ENCODE data around the gene NDUFAF5.

The NDUFAF5 gene

DNA sequence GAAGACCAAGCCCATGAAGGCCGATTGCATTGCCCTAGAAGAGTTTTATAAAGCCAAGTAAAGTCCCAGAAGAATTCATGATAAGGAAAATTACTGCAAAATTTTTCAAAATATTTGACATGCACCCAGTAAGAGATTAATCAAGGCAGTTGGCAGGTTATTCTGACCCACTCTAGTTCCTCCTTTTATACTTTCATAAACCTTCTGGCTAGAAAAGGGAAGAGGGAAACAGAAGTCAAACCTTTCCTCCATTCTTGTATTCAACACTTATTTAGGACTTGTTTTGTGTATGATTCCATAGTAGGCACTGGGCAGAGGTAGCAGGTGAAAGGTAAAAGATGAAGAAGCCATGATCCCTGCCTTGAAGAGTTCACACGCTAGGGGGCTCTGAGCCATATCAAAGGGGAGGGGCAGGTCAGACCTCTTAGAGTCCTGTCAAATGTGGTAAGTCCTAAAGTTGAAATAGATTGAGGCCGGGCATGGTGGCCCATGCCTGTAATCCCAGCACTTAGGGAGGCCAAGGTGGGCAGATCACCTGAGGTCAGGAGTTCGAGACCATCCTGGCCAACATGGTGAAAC is 85.4 kb downstream of the NDUFAF5 start:
- no peak for DNase-seq (ENCODE audit: low read depth in 2 of 2)
